HL-60 (cell line): ENCODE results near the gene KCNQ1.

ENCODE experiments used
- DNase-seq, 2 experiments: peaks; one replicate each; pipeline ENCODE4 v3.0.0-alpha.2; 2010 to 2020; ENCODE audit warnings: low read depth in 1 of 2, low spot score in 1 of 2
- H3K27ac ChIP-seq: fragments of 250-450 bp; sonication (Bioruptor Pico); replicated peaks from 2 replicates; pipeline ENCODE4 v1.5.1; 2020; ENCODE audit warnings: mild to moderate bottlenecking, moderate library complexity
- H3K27me3 ChIP-seq: fragments of 250-450 bp; sonication (Bioruptor Pico); 2 replicates; pipeline ENCODE4 v1.5.1; 2021; ENCODE audit warnings: mild to moderate bottlenecking, moderate library complexity; ENCODE audit not compliant: insufficient read depth, poor library complexity, severe bottlenecking
- H3K4me3 ChIP-seq: replicated peaks from 2 replicates; pipeline ENCODE4 v1.5.1; 2011; ENCODE audit warnings: mild to moderate bottlenecking, control low read depth, low read length; ENCODE audit not compliant: insufficient read depth
- CTCF ChIP-seq: IDR thresholded peaks from one replicate; pipeline ENCODE4 v1.5.1; 2011; ENCODE audit warnings: low read length, control low read depth, inconsistent platforms; ENCODE audit not compliant: insufficient read depth
- GABPA ChIP-seq: IDR thresholded peaks from 2 replicates; pipeline ENCODE4 v1.6.1; 2012; ENCODE audit warnings: low read depth
- POLR2AphosphoS5 ChIP-seq: IDR thresholded peaks from 2 replicates; pipeline ENCODE4 v1.6.1; 2012; ENCODE audit warnings: low read depth
- REST ChIP-seq: IDR thresholded peaks from 2 replicates; pipeline ENCODE4 v1.6.1; 2012; ENCODE audit warnings: low read depth; ENCODE audit not compliant: insufficient replicate concordance
- SPI1 ChIP-seq: IDR thresholded peaks from 2 replicates; pipeline ENCODE4 v1.6.1; 2012; ENCODE audit warnings: low read depth, mild to moderate bottlenecking, borderline replicate concordance

KCNQ1 gene

DNA sequence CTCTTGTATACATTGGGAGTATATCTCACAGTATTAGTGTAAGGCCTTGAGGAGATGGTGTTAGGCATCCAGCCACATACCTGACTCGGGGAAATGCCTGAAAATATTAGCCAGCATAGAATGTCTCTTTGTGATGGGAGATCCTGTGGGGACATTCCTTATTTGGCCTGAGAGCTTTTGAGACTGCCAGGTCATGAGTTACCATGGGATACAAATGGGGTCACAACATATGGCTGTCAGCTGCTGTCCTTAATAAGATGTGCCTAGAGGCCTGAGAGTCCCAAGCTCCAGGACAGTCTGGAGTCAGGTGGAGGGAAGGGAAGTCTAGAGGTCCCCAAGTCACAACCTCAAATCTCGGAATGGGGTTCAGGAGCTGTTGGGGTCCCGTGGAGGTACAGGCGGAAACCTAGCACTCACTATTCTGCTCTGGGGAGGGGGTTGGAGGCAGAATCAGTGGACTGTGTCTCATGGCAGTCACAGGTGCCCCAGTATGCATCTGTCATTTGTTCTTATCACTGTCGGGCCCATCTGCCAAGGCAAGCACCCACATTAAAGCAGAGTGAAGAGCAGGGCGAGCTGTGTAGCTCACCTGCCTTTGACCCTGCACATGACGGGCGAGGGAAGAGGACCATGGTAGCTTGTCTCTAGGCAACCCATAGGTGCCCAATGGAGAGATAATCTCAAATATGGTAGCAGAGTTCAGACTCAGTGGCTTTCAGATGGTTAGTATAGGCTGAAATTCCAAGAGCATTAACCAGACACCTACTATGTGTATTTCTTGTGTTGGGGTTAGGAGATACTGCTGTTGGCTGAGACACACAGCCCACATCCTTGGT lies 225.0 kb downstream of the KCNQ1 start:
- H3K4me3 ChIP-seq, result no peak overlapping the region
- TF ChIP-seq REST (no peak), SPI1 (no peak), POLR2AphosphoS5 (no peak), CTCF (no peak), GABPA (no peak)
- H3K27me3 ChIP-seq, result no peaks in the 10 kb centered on the region
- no peak for DNase-seq
- no peak overlapping the region for H3K27ac ChIP-seq

- H3K27ac ChIP-seq, result no peak overlapping the region
- TF ChIP-seq SPI1 (no peak), REST (no peak), CTCF (no peak), POLR2AphosphoS5 (no peak), GABPA (no peak)
- DNase-seq, result no peak
- no peak overlapping the region for H3K4me3 ChIP-seq
- no peaks in the 10 kb centered on the region for H3K27me3 ChIP-seq
These were observed 225.8 kb downstream of the KCNQ1 start for GRCh38 chr11:2670541-2671100.

DNA sequence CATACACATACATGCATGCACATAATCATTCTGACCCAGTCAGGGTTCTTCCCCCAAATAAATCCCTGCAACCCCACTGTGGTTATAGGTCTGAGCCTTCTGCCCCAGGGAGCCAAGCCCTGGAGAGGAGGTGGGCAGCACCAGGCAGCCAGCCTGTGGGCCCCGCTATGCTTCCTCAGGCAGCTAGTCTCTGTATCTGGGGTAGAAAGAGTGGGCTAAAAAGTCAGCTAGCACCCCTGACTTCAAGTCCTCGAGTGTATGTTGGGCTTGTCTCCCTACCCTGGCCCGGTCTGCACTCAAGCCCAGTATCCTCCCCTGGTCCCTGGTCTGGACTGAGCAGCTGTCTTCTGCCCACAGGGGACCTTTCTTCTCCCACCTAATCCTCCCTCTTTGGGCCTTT lies 226.9 kb downstream of the KCNQ1 start:
- DNase-seq, result no peak
- Histone ChIP-seq H3K27ac (no peak overlapping the region), H3K27me3 (no peaks in the 10 kb centered on the region), H3K4me3 (no peak overlapping the region)
- TF ChIP-seq SPI1 (no peak), POLR2AphosphoS5 (no peak), GABPA (no peak), REST (no peak), CTCF (no peak)
